ENCODE data around the gene SLC10A7.

- TF ChIP-seq CTCF (IDR thresholded peaks at IDR 0.05; ENCODE audit: insufficient read depth, low read length, poor library complexity, severe bottlenecking) = no peak
- TF ChIP-seq EZH2phosphoT487 (conservative IDR thresholded peaks at IDR 0.05; ENCODE audit: low read length) = no peak
These were observed 285.5 kb downstream of the SLC10A7 start for GRCh38 chr4:146236216-146236615.

Data from SU-DHL-6 (cell line).